ENCODE results near the gene COLEC12.
"Not testable (repeated sequence)": the region's sequence is repeated elsewhere in the genome, so short reads cannot be mapped to it uniquely, and the experiment has no call there.

The COLEC12 gene

DNA sequence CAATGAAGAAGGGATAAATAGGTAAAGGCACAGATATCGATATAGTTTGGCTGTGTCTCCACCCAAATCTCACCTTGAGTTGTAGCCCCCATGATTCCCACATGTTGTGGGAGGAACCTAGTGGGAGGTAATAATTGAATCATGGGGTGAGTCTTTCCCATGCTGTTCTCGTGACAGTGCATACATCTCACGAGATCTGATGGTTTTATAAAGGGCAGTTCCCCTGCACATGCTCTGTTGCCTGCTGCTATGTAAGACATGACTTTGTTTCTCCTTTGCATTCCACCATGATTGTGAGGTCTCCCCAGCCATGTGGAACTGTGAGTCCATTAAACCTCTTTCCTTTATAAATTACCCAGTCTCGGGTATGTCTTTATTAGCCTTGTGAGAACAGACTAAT lies 192.4 kb downstream of the COLEC12 start:
- DNase-seq = not testable (repeated sequence)

DNA sequence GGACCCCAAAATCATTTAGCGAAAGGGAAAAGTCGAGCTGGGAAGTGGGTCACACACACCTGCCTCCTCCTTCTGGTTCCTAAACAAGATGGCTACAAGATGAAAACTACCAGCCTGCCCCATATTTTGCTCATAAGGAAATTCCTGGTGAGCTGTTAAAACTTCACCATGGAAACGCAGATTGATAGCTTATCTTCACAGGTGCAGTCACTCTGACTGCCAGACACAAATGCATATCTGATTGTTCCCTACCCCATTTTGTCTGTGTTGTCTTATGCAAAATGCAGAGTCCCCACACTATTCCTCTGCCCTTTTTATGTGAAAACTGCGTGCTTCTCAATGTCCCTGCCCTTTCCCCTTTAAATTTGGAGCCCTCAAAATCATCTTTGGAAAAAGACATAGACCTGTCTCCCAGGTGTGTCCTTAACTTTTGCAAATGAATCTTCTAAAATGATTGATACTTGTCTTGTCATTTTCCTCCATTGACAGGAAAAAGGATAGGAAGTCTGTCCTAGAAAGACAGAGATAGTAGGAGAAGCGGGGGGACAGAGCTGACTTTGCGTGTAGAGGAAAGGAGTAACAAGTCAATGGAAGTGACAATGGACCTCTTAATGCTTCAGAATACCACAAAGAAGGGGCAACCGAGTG lies 193.8 kb downstream of the COLEC12 start:
- DNase-seq = no peak

DNA sequence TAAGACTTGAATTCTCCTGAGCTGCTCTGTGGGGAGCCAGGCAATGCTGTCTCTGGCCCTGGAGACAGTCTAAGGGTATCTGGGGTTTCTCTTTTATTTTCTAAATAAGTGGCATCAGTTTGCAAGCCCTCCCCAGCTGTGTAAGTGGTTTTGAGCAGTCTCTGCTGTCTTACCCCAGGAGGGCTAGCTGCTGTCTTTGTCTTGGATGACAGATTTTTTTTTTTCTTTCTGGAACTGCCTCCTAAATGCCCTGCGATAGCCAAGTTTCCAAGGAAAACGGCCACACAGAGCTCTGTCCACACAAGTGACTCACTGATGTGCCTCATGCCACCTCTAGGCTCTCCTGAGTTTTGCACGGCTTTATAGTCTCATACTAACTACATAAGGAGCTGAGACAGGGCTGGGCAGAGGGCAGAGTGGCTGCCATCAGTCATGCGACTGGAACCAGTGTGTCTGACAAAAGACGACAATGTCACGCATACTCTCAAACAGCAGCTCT lies 195.4 kb downstream of the COLEC12 start:
- no peak for DNase-seq

DNA sequence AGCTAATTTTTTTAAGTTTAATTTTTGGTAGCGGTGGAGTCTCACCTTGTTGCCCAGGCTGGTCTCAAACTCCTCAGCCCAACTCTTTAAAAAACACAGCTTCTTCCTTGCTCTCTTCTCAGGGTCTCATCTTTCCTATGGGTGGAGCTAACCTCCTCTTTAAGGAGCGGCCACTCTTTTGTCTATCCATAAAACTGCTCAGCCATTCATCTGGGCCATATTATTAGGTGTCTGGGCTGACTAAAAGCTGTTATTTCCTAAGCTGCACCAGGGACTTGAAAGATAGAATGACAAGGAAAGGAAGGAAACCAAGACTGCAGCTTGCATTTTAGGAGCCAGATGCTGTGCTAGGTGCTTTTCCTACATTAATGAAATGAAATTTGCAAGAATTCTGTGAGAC lies 196.9 kb downstream of the COLEC12 start:
- no peak for DNase-seq

DNA sequence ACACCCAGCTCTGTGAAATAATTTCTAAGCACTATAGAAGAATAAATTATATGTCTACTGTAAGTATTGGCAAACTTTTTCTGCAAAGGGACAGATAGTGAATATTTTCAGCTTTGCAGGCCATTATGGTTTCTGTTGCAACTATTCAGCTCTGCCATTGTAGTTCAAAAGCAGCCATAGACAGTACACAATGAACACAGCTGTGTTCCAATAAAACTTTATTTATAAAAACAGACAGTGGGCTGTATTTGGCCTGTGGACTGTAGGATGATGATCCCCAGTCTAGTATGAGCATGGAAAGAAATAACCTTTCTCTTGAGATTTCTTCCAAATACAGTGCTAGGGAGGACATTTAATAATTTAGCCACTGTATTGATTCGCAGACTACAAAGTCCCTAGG lies 197.5 kb downstream of the COLEC12 start:
- no peak for DNase-seq

DNA sequence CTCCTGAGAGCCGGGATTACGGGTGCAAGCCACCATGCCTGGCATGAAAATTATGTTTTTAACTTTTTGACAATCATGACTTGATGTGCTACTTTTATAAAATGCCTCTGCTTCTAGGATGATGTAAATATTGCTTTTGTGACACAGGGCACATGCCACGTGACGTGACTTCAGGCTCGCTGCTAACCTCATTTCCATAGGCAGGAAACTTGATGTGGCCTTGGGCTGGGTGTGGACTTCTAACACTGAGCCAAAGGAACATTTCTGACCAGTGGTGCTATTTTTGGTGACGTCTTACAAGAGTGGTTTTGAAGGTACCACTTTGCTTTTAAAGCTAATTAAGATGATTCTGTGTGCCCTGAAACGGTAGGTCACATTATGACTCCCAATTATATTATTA lies 198.4 kb downstream of the COLEC12 start:
- no peak for DNase-seq

DNA sequence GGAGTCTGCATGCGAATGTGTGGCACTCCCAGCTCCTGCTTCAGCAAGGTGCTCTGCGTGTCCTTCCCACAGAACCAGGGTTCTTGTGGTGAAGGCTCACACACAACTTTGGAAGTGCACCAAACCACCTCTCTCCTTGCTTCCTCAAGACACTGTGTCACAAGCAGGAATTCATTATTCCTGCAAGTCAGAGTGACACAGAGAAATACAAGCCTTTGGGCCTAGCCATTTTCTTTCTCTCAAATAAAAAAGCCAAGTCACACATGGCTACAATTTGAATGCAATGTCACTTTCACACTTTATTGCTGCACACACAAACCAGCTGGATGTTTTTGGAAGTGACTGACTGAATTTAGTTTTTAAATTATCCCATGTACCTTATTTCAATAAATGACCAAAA lies 202.6 kb downstream of the COLEC12 start:
- no peak for DNase-seq

DNA sequence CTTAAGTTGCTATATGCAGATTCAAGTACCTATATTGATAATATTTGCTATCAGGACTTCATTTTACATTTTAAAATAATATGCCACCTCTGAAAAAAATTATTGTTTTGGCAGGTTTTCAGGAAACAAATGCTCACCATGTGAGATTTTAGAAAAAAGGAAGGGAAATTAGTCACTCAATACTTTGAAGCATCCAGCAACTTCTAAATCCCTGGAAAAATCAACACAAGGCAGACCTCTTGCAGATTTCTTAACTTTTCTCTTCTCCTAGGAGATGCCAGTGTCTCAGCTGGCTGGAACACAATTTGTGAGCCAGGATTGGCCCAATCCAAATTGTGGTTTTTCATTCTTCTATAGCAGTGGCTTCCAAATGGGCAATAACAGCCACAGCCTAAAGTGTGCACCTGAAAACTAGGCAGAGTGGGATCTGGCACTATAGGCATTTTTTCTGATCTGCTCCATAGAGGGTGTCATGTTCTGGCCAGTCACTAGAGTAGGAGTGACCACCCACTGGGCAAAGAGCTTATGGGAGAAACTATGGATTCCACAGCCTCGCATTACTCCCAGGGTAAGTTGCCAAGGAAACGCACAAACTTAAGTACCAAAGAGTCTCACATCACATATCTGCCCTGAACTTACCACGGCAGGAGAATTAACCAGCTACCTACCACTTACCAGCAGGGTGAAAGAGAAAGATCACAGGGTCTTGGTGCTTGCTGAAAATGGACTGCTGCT lies 204.6 kb downstream of the COLEC12 start:
- no peak for DNase-seq

DNA sequence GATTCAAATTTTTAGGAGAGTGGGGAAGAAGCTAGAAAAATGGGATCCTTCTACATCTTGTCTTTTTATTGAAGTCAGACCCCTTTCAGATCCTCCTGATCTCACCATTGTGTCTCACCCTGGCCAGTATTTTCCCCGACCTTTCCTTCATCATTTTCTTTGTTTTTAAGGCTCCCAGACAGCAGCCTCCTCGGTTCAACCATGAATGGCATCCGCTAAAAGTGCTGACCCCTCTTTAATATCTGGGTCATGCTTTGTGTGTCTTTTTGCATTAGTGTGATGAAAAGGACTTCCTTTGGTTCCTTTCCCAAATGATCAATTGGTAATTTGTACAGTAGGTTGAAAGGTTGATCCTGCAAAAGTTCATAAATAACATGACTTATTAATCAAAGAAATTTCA lies 205.9 kb downstream of the COLEC12 start:
- no peak for DNase-seq

DNA sequence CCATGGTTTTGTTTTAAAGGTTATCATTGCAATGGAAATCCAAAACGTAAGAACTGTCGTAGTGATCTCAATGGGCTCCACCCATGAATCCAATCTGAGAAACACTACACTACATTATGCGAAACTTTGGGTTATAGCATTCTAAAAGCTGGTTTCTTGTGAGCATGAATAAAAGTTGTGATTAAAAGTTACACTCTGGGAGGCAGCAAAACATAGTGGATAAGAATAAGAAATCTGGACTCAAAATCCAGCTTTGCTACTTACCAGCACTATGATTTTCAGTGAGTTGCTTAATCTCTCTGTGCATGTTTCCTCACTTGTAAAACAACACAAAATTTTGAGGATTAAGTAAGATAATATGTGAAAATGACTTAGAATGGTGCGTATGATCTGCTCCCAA lies 207.0 kb downstream of the COLEC12 start:
- no peak for DNase-seq

DNA sequence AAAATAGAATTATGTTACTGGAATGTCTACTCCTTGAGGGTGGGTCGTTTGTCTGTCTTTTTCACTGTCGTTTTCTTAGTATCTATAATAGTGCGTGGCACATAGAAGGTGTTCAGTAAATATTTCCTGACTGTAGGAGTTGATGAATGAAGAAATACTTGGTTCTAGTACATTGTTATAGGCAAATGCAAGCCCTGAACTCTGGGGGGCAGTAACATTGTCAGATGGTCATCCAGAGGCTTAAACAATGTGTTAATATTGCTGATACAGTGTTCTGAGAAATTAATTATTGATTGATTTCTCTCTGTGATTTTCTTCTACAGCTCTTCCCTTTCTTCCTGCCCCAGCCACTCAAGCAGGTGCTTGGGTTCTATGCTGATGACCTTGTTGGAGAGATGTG lies 208.2 kb downstream of the COLEC12 start:
- DNase-seq = no peak

DNA sequence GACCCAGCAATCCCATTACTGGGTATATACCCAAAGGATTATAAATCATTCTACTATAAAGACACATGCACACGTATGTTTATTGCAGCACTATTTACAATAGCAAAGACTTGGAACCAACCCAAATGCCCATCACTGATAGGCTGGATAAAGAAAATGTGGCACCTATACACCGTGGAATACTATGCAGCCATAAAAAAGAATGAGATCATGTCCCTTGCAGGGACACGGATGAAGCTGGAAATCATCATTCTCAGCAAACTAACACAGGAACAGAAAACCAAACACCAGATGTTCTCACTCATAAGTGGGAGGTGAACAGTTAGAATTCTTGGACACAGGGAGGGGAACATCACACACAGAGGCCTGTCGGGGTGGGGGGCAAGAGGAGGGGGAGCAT lies 210.5 kb downstream of the COLEC12 start:
- DNase-seq = not testable (repeated sequence)

DNA sequence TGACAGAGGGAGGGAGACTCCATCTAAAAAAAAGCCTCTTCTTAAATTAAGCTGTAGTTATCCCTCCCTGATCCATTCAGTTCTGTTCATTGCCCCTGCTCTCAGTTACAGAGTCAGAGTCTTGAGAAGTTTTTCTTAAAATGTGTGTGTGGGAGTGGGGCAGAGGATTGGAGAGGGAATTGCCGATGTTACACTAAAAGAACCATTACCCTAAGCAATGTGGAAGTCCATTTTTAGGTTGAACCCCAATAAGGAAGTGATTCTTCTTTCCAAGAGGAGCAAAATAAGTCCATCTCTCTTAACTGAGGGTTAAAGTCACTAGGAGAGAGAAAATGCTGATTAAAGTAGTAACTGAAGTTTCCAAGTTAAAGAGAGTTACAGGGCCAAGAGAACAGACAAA lies 211.5 kb downstream of the COLEC12 start:
- no peak for DNase-seq

DNA sequence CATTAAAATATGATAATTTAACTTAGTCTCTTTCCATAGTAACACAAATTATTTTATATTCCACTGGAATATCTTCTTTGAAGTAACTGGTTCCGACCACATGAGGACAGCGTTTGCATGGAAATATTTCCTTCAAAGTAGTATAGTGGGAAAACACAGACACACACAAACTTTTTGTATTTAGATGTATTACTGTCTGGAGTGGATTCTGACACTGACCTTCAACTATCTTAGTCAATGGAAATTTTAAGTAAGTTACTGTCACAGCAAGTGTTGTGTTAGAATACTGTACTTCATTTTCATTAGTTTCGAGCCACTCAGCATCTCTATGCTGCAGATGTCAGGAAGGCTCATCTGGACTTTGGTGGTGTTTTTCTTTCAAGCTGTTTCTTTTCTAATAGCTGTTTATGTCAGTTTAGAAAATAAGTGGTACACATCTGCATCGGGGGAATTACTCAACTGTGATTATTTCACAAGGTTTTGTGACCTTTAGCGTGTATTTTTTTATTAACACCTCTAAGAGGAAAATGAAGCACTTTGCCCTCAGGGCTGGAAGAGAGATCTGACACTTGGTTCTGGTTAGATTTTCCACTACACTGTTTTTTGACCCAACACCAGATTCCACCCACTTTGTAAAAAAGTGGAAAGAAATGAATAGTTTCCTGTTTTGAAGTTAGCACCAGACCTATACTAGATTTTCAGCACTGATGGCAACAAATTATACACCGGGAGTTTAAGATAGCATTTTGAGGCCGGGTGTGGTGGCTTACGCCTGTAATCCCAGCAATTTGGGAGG lies 213.8 kb downstream of the COLEC12 start:
- no peak for DNase-seq

DNA sequence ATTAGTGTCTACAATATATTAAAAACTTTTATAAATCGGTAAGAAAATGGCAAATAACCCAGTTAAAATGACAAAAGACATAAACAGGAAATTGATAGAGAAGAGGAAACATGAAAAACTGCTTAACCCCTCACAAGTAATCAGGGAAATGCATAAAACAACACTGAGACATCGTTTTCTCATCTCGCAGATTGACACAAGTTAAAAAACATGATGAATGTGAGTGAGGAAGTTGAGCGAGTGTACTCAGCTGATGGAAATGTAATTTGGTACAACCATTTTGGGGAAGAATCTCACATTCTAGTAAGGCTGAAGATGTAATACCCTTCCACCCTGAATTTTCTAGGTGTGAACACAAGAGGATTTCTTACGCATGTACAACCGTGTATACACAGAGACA lies 214.7 kb downstream of the COLEC12 start:
- no peak for DNase-seq

DNA sequence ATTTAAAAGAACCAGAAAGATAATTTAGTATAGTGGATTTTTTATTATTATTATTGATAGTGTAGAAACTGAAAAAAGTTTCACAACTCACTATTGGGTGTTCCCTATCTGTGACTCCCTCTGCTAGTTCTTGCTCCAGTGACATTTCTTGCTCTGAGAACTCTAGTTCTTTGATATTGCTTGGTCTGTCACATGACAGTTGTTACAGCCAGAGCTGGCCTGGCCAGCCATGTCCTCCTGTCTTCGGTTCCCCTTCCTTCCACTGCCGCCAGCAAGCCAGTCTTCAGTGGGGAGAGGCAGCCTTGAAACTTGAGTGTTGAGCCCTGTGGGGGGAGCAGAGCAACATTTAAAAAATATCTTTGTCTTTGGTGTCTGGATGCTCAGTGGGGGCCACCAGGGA lies 225.0 kb downstream of the COLEC12 start:
- no peak for DNase-seq

DNA sequence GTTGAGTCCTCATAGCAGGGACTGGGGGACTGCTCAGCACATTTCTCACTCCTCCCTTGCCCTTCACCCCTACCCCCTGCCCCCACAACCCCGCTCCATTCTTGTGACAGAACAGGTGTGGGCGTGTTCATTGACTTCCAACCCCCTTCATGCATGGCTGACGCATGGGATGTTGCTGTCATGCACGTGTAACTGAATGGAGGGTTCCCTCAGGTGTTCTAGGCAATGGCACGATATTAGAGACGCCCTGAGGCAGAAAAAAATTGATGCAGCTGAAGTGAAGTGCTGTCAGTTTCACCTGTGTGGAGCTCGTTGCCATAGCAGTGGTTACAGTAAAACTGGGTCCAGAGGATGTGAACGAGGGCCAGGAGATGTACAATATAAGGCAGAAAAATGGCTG lies 226.2 kb downstream of the COLEC12 start:
- DNase-seq = no peak

DNA sequence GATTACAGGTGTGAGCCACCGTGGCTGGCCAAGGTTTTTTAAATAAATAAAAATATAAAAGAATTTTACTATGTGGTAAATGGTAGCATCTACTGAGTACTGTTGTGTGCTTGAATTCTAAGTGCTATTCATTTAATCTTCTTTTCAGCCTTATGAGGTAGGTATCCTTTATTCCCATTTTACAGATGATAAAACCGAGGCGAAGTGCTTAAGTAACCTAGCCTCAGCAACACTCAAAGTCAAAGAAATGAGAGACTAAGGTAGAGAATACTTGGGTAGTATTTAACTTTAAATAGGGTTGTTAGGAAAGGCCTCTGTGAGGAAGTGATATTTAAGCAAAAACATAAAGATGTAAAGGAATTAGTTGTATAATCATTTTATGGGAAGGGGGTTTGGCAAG lies 227.0 kb downstream of the COLEC12 start:
- no peak for DNase-seq

DNA sequence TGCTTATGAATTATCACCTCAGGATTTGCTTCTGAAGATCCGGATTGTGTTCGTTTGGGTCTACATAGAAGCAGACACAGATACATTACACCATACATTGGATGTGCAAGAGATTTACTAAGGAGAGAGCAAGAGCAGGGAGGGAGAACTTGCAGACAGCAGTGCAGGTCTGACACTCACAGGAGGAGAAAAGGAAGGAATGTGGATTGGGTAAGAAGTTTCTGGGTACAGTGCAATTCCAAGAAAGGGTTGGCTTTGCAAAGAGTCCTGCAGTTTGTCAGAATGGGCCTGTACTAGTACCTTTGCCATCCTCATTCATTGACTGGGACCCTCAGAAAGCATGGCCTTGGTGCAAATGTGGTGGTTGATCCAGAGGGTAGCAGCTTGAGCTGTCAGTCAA lies 227.9 kb downstream of the COLEC12 start:
- DNase-seq = no peak

DNA sequence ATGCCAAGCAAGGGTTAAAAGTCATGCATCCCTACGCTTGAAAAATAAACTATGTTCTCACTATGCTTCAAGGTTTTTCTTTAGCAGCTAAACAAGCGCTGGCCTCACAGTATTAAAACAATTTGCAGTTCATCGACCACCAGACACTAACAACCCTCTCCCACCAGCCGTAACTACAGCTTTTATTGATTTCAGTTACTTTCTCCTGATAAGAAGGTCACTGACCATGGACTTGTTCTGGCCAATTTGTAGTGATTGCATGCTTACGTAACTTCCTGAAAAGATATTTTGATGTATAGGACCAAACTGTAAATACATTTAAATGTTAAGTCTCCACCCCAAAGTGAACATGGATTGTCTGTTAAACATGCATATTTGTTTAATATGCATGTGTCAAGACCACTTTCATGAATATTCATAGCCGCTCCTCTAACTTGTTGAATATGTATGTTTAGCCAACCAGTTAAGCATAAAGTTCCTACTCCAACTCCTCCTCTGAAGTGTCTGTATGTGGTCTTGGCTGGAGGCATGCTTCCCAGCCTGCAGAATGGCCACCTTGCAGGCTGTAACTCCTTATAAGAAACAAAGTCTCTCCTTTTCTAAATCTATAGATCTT lies 230.9 kb downstream of the COLEC12 start:
- no peak for DNase-seq

DNA sequence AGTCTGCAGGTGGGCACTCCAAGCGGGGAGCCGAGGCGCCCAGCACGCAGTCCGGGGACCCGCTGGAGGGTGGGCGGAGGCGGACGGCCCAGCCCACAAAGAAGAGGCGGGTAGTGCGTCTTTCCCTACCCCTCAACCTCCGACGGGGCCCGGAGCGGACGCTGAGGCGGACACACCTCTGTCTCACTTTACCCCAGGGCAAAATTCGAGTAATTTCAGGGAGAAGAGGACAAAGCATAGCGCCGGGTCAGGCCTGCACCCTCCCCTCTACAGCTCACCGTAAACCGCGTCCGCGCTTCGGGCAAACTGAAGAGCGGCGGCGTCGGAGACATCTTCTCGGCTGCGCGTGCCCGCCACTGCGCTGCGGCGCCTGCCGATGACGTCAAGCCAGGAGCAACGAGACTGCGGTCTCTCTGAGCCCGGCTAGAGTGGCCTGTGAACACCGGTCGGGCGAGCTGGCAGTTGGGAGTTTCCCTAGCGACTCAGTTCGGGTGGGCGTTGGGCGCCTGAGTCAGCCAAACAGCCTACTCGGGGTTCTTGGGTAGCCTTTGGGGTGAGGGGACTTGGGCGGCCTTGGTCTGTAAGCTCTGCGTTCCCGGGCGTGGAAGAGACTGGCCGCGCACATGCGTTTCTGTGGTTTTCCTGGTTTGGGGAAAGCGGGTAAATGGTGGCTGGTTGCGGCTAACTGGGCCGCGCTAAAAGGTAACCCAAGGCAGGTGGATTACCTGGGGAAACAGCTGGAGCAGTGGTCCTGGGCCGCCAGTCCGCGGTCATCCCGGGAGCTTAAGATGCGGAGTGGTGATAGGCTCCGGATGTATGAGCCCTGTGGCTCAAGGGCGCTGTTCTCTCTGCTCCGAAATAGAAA lies 232.6 kb downstream of the COLEC12 start, which contains the start of gene THOC1:
Gene THOC1 (minus strand): TSS at position 360 of the 865 bp plus-strand sequence. CDS start 28 bp downstream, at position 332.
- DNase-seq = peak; percentile 97

DNA sequence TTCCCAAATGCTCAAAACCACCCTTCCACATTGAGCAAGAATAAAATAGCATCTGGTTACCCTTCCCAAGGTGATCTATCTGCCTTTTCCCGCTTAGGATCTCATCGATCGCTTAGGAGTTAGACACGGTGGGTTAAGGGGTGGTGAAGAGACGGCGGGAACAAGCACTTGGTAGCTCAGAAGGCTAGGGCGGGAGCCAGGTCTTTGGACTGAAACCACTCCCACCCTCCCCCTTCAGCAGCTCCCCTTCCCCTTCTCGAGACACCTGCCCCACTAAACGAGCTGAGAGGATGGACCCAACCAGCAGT lies 233.2 kb downstream of the COLEC12 start:
- no peak for DNase-seq
